GM19438 (cell line): ENCODE measurements around the gene HAND2.

Source experiments
- ATAC-seq: cut with Tn5 transposase; IDR thresholded peaks from one replicate; pipeline ENCODE4 v1.9.1; 2021; ENCODE audit warnings: low read depth; ENCODE audit not compliant: unreplicated experiment

The HAND2 gene

DNA sequence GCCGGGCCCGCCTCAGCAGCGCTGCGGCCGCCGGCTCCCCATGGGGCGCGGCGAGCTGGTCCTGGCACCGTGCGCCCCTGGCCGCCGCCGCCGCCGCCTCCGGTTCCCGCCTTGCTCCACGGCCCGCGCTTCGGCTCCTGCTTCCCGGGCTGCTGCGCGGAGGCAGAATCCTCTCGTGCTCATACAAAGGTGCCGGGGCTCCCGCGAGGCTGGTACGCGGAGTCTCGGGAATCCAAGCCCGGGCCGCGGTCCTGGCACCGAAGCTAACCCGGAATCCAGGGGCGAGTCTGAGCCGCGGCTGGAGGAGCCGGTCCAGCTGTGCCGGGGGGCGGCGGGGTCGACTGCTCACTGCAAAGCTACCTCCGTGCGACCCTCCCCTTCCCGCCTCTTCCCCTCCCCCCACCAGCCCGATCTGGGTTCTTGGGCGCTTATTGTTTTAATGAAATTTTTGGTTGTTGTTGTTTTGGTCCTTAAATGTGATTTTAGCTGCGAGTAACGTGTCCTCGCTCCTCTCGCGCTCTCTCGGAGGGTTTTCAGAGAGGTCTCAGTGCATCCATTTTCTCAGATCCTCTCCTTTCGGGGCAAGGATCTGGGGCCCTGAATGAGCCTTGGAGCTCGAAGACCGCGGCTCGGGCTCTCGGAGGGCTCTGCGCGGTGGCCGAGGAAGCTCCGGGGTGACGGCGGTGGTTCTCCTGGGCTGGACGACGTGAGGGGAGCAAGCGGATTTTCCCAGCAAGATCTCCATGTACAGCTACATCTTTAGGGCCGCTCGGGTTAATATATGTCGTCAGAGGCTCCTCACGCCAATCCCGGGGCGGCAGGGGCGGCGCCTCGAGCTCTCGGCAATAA is at the start of gene HAND2:
Gene HAND2, minus strand, starts transcription at position 753 of the 849 bp plus-strand sequence. CDS start 940 bp downstream, outside the sequence.
- ATAC-seq, result no peak

DNA sequence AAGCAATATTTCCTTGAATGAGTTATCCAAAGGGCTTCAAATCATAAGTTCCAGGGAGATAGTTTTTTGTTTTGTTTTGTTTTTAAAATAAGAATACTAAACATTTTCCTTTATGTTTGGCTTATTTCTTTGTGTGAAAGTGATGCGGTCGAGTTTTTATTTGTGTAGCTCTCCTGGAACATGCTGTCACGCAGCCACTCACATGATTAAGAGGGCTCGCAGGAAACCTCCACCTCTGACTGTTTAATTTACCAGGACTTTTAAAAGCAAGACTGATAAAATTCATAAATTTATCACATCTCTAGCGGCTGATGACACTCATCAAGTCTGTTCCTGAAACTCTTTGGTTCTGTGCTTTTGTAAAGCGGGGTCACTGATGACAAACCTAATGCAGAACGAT is 48.9 kb upstream of the HAND2 start:
- ATAC-seq, result no peak

DNA sequence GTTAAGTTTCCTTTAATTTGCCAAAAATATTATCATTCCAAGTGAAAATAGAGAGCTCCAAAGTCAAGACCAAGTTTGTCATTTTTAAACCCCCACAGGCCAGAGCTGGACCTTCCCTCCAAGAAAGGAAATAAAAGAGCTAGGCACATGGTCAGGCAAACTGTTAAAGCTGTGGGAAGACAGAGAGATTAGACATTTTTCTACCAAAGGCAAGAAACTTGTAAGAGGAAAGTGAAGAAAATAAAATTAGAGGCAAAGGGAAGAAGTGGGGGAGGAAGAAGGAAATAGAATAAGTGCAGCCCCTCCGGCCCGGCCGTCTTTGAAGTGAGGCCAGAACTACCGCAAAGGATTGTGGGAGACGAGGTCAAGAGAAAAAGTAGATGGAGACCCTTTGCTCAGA is 47.9 kb upstream of the HAND2 start:
- no peak for ATAC-seq

DNA sequence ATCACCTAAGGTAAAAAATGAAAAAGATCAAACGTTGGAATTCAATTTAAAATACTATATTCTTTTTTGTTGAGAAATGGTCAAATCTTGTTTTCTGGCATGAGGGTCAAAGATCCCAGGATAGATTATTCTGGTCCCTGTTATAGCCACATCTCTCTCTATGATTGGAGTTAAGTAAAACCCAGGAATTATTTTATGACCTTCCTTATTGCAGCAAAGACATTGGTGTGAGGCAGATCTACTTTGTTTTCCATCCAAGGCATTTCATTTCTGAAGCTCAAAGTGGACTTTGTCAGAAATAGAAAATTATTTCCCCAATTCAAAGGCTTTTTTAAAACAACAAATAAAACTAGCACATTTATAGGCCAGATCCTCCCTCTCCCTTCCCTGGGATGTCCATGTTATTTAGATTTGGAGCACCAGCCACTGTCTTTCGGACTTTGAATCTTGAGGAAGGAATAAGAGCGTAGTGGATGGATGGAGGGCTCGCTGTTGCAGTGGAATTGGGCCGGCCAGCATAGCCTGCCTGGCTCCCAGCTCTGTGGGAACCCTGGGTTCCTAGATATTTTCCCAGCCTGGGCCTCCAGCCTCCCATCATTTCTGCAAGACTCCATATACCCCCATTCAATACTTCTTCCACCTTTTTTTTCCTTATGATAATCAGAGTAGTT is 45.6 kb upstream of the HAND2 start:
- no peak for ATAC-seq

DNA sequence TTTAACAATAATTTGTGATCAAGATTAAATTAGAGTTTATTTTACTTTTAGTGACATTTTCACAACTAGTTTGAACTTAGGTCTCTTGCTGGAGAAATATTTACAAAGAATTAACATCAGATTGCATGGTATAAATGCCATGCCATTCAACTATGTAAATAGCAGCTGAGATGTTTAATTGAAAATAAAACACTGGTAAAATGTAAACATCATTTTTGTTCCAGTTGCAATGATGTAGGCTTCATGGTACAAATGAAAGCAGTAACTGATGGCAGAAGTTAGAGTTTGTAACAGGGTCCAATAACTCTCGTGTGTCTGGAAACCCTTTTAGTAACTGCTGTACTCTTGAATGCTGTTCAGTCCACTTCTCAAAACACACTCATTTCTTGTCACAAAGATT is 43.7 kb upstream of the HAND2 start:
- no peak for ATAC-seq

DNA sequence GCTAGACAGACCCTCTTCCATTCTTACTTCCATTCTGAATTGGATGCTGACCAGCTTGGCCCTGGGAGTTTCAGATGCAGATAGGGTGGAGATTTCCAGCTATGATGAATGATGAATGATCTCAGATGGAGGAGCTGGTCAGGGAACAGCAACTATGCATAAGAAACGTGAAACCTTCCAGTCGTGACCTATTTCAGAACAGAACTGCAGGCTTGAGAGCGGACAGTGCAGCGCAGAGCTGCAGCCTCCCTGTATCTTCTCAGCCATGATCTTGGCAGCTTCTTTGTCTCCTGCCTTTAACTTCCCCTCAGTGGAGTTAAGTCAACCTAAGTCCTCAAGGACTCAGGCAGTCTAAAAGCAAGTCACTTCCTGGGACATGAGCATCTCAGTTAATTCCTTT is 43.3 kb upstream of the HAND2 start:
- ATAC-seq, result no peak

DNA sequence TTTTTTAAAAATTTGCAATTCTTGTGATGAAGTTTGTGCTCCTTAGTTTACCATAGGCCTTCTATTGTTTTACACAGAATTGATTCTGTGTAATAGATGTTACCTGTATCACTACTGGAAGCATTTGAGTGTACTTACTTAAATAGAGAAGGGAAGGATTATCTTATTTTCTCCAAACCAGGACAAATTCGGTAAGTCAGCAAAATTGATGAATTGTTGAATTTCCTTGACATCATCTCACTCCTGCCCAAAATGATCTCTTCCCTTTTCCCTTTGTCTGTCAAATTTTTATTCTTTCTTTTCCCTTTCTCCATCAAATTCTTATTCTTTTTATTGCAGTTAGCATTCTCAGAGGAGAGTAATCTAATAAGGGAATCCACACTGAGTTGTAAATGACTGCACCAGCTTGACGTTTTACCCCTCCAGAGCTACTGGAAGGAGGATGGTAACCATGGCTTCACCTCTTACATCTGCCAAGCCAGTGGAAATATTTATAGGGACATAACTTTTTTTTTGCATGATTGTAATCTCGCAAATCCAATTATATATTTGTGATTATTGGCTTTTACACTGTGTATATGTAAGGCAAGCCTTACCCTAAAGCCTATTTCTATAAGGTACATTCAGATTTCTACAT is 42.6 kb upstream of the HAND2 start:
- ATAC-seq, result no peak

DNA sequence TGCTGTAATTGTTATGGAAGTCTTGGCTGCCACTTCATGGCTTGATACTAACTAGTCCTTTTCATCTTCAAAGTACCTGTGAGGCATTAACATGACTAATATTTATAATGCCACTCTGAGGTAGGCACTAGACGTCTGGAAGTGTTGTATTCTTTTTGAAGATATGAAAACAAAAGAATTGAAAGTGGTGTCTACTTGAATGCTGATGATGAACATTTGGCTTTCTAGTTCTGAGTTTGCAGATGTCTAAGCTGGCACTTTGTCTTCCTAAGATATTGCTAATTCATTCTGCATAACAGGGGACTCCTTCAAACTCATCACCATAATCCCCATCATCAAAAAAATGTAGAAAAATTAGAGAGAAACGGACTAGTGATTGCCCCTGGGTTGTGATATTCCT is 41.6 kb upstream of the HAND2 start:
- ATAC-seq, result no peak

DNA sequence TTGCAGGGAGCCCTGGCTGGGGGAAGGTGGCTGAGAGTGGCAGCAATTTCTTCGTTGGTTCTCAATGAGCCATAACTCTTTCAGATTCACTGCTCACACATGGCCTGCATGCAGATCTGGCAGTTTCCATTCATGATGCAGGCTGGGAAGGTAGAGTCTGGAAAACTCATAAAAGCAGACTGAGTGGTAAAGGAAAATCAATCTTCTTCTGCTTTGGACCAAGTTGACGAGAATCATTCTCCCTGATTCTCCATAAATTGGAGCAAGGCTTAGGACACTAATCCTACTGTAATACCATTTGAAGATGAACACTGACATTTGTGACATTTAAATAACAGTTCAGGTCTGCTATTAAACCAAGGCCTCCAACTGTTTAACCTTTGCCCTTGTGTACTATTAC is 35.3 kb upstream of the HAND2 start:
- ATAC-seq, result no peak

DNA sequence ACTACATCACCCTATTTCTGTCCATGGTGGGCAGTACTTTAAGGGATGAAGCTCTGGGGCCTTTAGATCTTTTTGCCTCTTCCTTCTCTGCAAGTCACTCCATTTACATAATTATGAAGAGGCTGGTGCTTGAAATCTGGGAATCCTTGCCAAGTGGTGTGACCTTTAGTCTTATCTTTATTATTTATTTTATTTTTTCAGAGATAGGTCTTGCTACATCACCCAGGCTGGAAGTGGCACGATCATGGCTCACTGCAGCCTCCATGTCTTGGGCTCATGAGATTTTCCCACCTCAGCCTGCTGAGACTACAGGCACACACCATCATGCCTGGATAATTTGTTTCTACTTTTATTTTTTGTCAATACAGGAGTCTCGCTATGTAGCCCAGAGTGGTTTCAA is 34.4 kb upstream of the HAND2 start:
- ATAC-seq, result no peak

DNA sequence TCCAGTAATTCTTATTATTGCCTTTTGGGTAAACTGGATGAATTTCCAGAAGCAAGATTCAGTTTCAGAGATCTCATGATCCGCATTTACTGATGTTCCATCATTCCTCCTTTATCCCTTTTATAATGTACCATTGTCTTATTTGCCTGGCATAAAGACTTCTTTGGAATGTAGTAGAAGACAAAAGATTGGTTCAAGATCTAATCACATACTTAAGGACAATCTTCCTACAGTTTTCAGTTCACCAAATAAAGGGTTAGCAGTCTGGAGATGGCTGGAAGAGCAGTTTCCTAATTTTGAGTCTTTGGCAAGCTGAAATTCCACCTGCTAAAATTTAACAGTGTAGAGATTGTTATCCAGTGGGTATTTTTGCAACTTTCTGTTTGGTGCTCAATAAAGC is 30.9 kb upstream of the HAND2 start:
- no peak for ATAC-seq

DNA sequence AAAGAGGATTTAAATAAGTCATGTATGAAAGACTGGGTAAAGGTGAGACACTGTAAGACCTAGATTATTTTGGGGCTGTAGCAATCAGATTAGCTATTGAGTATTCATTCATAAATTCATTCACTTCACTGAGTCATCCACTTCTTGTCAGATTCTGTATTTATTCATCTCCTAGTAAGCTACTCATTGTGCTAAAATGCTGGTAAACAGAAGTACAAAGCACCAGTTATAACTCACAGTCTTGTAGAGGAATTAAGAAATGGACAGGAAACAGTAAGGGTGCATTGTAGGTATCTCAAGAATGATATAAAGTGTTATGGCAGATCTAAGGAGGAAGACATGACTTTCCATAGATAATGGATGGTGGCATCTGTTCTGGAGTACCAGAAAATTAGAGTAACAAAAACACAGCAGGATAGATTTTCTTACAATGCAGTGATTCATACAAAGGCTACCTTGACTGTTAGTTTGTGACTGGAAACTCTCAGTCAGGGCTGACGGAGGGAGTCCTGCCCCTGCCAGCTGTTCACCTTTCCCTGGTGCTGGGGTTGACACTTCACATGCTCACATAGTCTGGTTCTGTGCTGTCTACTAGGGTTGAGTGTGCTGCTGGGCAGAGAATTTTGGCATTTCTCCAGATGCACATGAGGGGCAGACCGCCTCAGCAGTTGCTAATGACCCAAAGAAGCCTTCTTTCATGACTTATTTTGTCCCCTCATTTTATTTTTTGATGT is 26.5 kb upstream of the HAND2 start:
- ATAC-seq, result no peak

DNA sequence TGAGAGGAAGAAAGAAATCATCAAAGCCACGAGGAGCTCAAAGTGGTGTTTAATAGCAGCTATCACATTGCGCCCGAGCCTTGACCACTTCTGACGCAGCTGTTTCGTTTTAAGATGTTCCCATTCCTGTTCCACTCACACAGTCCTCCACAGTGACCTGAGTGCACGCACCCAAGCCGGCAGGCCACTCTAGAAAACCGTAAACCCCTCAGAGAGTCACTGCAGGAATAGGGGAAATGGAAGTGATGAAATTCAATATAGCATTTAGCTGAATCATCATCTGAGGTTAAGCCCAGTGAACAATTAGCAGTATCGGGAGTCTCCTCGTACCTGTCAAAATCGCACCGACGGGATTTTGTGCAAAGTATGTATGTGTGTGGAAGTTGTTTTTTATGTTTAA is 17.9 kb upstream of the HAND2 start:
- ATAC-seq, result no peak

DNA sequence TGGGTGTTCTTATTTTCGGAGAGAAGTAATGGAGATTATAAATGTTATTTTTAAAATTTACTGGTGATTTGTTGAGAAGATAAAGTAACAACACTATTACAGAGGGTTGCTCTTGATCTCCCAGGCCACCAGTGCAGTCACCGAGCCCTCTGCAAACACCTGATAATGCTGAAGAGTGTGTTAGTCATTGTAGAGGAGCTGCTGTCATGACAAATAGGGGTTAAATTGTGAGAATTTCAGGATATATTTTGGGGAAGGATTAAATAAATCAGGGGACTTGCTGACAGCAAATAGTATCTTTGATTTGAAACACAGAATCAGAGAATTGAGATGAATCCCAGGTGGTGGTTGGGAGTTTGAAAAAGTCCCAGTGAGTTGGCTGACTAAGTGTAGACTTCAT is 16.7 kb upstream of the HAND2 start:
- no peak for ATAC-seq

DNA sequence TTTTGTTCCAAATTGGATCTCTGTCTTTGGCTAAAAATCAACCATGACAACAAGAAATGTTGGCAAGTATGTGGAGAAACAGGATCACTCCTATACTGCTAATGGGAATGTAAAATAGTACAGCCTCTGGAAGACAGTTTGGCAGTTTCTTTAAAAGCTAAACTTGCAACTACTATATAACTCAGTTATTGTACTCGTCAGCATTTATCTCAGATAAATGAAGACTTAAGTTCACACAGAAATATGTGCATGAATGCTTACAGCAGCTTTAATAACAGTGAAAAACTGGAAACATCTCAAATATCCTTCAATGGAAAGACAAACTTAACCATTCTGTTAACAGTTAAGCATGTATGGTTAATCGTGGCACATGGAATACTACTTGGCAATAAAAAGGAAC is 15.4 kb upstream of the HAND2 start:
- no peak for ATAC-seq

DNA sequence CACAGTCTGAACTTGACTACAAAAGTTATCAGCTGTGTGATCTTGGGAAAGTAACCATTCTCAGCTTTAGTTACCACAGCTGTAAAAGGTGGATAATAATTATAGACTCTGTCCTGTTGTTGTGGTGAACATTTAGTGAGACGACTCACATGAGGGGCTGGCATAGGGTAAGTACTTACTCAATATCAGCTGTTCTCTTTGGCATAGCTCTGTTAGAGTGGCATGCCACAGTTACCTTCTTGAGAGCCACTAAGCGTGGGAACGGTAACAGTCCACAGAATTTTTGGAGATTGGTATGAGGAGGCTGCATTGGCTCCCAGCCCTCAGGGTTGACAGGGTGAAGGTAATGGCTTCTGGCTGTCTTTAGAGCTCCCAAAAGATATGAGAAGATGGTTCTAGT is 13.2 kb upstream of the HAND2 start:
- ATAC-seq, result no peak

DNA sequence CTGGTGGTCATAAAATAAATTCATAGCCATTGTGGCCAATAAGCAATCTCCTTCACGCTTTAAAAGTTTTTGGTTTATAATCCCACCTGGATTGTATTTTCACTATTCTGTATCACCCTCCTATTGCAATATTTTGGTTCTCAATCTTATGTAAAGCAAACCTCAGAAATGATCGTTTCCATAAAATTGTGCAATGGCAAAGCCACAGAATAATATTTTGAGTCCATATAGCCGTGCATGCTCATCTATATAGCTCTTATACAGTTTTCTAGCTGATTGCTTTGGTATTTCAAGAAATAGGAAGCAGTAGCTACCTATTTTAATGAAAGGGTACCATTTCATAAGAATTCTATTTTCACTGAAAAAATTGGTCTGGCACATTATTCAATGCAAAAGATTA is 10.0 kb upstream of the HAND2 start:
- ATAC-seq, result no peak

DNA sequence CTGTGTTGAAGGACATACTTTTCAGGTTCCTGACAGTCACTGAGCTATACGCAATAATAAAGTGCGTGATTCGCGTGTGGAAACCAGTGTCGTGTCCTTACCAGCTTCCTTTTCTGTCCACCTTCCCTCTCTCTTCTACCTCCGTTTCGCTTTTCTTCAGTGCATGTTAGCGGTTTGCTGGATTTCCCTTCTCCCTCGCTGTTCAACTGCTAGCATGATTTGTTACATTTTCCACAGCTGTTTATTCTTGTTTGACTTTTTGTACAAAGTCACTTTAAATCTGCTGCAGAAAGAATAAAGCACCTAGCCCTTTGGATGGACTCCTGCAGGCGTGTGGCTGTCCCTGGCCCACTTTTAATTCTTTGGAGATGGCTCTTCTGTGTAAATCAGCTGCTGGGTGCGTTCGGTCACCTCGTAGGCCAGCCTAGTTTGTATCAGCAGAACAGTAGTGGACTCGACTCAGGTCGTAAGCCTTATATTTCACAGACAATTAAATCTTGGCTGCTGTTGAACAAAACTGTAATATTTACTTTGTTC is 8.9 kb upstream of the HAND2 start:
- ATAC-seq, result no peak

DNA sequence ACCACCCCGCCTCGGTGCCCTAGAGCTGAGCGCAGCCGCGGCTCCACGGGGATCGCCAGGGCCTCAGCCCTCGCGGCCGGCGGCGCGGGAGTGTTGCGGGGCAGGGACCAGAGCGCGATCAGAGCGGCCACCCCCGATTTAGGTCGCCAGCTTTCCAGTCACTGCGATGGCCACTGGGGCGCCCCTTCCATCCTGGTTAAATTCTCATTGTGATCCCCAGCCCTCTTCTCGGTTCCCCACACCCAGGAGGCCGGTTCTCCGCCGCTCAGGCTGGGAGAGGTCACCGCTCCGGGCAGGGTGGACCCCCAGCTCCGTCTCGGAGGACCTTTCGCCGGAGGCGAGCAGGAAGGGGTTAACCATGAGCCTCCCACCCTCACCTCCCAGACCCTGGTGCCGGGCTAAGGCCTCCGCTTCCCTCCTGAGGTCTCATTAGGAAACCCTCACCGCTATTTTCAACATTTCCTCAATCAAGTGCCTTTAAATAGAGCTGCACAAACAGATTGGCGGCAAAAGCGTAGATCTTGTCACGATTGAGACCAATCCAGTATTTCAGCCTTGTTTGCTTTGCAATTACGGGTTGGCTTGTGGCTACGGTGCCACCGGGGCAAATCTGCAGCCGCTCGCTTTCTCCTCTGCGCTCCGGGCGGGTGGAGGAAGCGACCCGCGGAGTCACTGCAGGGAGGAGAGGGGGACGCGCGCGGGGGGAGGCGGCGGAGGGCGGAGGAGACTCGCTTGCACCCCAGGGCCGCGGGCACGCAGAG is 8.3 kb upstream of the HAND2 start:
- ATAC-seq, result no peak

DNA sequence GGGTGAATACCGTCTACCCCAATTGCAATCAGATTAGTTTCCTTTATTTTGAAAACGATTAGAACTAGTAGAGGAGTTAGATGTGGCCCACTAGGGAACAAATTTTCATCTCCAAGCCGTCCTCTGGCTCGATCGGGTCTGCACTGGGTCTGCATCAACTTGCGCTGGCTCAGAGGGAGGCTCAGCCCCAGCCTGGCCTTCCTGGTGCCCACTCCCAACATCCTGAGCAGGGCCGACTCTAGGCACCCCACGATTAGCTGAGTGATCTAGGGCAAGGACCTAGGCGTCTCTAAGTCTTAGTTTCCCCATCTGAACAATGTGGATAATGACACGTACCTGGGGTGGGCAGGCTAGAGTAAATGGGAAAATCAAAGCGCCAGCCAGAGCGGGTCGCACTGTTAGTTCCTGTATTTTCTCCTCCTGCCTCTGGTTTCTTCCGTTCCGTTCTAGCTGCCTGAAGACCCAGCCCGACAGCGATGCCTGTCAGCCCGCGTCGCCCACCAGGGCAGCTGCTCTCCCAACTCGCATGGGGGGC is 7.7 kb upstream of the HAND2 start:
- ATAC-seq, result no peak
